ENCODE results near the gene DLG2.

DLG2 gene

DNA sequence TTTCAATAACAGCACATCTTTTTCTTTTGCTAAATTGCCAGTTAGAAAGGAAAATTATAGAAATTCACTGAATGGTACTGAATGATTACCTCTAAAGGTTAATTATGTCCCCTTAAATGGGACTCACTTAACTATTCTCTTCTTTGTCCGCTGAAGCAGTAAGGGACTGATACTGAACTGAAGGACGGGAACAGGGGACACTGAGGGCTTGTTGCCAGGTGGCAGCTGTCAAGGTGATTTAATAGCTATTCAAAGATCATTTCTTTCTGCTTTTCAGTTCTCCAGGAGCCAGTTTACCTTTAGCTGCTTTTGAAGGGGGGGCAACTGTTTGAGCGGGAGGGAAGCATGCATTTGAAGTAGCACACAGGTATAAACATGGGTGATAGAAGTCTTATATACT lies 2015.5 kb downstream of the DLG2 start:
- peak; percentile 14 for DNase-seq
- H3K9me3 ChIP-seq (ENCODE audit: severe bottlenecking) = no peaks in the 10 kb centered on the region
- H3K27ac ChIP-seq = no peak overlapping the region
- H3K27me3 ChIP-seq (ENCODE audit: insufficient read depth, low read depth, severe bottlenecking) = peaks cover 17% of the 10 kb centered on the region
- no peak overlapping the region for H3K4me3 ChIP-seq (ENCODE audit: low read depth, low read length)
- H3K36me3 ChIP-seq = no peaks in the 10 kb centered on the region
- no peak for TF ChIP-seq CTCF (IDR thresholded peaks at IDR 0.05; ENCODE audit: low read depth, low read length)

DNA sequence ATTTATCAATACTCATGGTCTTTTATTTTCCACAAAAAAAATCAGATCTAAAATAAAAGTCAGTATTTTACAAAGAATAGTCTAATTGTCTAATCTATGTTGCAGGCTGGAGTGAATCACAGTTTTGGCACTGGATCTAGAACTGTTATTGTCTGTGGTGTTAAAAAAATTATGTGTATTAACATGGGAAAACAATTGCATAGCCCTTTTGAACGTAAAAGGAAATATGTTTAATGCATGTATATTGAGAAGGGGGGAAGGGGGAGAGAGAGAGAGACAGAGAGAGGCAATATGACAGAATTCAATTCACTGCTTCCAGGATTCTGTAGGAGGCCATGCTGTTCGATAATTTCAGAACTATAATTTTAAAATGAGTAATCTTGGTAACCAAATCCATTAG lies 2016.1 kb downstream of the DLG2 start:
- no peak overlapping the region for H3K27ac ChIP-seq
- no peaks in the 10 kb centered on the region for H3K9me3 ChIP-seq (ENCODE audit: severe bottlenecking)
- H3K36me3 ChIP-seq = no peaks in the 10 kb centered on the region
- no peak for TF ChIP-seq CTCF (IDR thresholded peaks at IDR 0.05; ENCODE audit: low read depth, low read length)
- no peak overlapping the region for H3K4me3 ChIP-seq (ENCODE audit: low read depth, low read length)
- DNase-seq = no peak
- H3K27me3 ChIP-seq (ENCODE audit: insufficient read depth, low read depth, severe bottlenecking) = peaks cover 17% of the 10 kb centered on the region

DNA sequence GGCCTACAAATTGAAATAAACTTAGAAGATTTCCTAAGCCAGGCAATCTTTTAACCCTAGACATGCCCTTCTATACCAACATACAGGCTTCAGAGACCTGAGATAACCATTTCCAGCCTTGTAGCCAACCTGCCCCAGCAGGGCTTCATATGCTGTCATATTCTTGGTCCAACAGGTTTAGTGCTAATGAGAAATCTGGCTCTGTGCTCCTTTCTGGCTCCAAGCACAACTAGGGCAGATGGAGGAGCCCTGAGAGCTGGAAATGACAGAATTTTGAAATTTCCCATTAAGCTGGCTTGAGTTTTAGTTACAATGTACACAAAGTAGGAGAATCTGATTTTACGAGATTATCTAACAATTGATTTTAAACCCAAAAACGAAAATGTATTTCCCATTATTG lies 2018.0 kb downstream of the DLG2 start:
- Histone ChIP-seq H3K27ac (no peak overlapping the region), H3K36me3 (no peaks in the 10 kb centered on the region), H3K9me3 (ENCODE audit: severe bottlenecking) (no peaks in the 10 kb centered on the region), H3K4me3 (ENCODE audit: low read depth, low read length) (no peak overlapping the region), H3K27me3 (ENCODE audit: insufficient read depth, low read depth, severe bottlenecking) (peaks cover 11% of the 10 kb centered on the region)
- DNase-seq = no peak
- no peak for TF ChIP-seq CTCF (IDR thresholded peaks at IDR 0.05; ENCODE audit: low read depth, low read length)

GRCh38 chr11:83608571-83608970 lies 2018.6 kb downstream of the DLG2 start:
- Histone ChIP-seq H3K9me3 (ENCODE audit: severe bottlenecking) (no peaks in the 10 kb centered on the region), H3K27ac (no peak overlapping the region), H3K27me3 (ENCODE audit: insufficient read depth, low read depth, severe bottlenecking) (peaks cover 8% of the 10 kb centered on the region), H3K36me3 (no peaks in the 10 kb centered on the region), H3K4me3 (ENCODE audit: low read depth, low read length) (no peak overlapping the region)
- no peak for DNase-seq
- no peak for TF ChIP-seq CTCF (IDR thresholded peaks at IDR 0.05; ENCODE audit: low read depth, low read length)

GRCh38 chr11:83601914-83602527 lies 2025.1 kb downstream of the DLG2 start:
- H3K4me3 ChIP-seq (ENCODE audit: low read depth, low read length) = no peak overlapping the region
- no peak for DNase-seq
- no peaks in the 10 kb centered on the region for H3K36me3 ChIP-seq
- H3K27me3 ChIP-seq (ENCODE audit: insufficient read depth, low read depth, severe bottlenecking) = no peaks in the 10 kb centered on the region
- H3K27ac ChIP-seq = no peak overlapping the region
- no peaks in the 10 kb centered on the region for H3K9me3 ChIP-seq (ENCODE audit: severe bottlenecking)
- TF ChIP-seq CTCF (IDR thresholded peaks at IDR 0.05; ENCODE audit: low read depth, low read length) = no peak

All from WERI-Rb-1 (cell line).